ENCODE data around the gene SPATA22.
"Not testable (repeated sequence)": the region's sequence is repeated elsewhere in the genome, so short reads cannot be mapped to it uniquely, and the experiment has no call there.

DNA sequence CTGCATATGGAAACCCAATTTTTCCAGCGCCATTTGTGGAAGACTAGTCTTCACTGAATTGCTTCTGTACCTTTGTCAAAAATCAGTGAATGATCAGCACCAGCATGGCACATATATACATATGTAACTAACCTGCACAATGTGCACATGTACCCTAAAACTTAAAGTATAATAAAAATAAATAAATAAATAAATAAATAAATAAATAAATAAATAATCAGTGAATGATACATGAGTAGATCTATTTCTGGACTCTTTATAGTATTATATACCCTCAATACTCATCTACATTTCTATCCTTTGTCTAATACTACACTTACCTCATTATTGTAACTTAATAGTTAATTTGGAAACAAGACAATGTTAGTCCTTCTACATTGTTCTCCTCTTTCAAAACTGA is 67.8 kb downstream of the SPATA22 start:
- not testable (repeated sequence) for TF ChIP-seq ZNF316 (IDR thresholded peaks at IDR 0.05); ZNF263 (CRISPR knock-in tag; IDR thresholded peaks at IDR 0.05; ENCODE audit: borderline replicate concordance); ZFP1 (CRISPR knock-in tag; IDR thresholded peaks at IDR 0.05); MTA2 (IDR thresholded peaks at IDR 0.05; ENCODE audit: low read depth); NCOA4 (IDR thresholded peaks at IDR 0.05; ENCODE audit: partially characterized antibody); LARP7 (IDR thresholded peaks at IDR 0.05); CEBPB (tag; IDR thresholded peaks at IDR 0.05); TEAD4 (IDR thresholded peaks at IDR 0.05; ENCODE audit: low read length); TEAD4 (CRISPR knock-in tag; IDR thresholded peaks at IDR 0.05; ENCODE audit: borderline replicate concordance)
- TF ChIP-seq, protein P1, sequence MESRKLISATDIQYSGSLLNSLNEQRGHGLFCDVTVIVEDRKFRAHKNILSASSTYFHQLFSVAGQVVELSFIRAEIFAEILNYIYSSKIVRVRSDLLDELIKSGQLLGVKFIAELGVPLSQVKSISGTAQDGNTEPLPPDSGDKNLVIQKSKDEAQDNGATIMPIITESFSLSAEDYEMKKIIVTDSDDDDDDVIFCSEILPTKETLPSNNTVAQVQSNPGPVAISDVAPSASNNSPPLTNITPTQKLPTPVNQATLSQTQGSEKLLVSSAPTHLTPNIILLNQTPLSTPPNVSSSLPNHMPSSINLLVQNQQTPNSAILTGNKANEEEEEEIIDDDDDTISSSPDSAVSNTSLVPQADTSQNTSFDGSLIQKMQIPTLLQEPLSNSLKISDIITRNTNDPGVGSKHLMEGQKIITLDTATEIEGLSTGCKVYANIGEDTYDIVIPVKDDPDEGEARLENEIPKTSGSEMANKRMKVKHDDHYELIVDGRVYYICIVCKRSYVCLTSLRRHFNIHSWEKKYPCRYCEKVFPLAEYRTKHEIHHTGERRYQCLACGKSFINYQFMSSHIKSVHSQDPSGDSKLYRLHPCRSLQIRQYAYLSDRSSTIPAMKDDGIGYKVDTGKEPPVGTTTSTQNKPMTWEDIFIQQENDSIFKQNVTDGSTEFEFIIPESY (CRISPR knock-in tag; IDR thresholded peaks at IDR 0.05), result not testable (repeated sequence)
- TF ChIP-seq, protein P2, sequence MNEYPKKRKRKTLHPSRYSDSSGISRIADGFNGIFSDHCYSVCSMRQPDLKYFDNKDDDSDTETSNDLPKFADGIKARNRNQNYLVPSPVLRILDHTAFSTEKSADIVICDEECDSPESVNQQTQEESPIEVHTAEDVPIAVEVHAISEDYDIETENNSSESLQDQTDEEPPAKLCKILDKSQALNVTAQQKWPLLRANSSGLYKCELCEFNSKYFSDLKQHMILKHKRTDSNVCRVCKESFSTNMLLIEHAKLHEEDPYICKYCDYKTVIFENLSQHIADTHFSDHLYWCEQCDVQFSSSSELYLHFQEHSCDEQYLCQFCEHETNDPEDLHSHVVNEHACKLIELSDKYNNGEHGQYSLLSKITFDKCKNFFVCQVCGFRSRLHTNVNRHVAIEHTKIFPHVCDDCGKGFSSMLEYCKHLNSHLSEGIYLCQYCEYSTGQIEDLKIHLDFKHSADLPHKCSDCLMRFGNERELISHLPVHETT (CRISPR knock-in tag; conservative IDR thresholded peaks at IDR 0.05 in 1 of 2, IDR thresholded peaks at IDR 0.05 in 1 of 2), result not testable (repeated sequence)
